ENCODE results near the gene PPM1D.
"Not testable (repeated sequence)": the region's sequence is repeated elsewhere in the genome, so short reads cannot be mapped to it uniquely, and the experiment has no call there.

PPM1D gene

DNA sequence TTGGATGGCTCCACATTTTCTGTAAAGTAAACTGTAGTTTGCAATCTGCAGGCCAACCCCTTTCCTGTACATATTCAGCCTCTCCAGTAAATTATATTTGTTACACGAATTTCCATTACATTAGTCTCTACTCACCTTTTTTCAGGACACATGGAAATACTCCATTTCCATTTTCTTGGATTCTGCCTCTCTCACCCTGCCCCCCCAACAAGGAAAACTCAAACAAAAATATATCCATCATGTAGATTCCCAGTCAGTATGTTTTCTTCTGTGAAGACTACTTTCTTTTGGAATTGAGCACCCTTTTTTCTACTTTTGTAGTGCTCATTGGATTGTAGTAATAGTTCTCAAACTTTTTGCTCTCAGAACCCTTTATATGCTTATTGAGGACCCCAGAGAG is 2.9 kb downstream of the PPM1D start:
- peaks cover 14% of the 10 kb centered on the region for H3K4me1 ChIP-seq (ENCODE audit: low read length)
- no peaks in the 10 kb centered on the region for H3K36me3 ChIP-seq (replicated peaks; ENCODE audit: insufficient read depth, low read length)
- peak overlapping the region; percentile 96 for H3K4me3 ChIP-seq (ENCODE audit: low read length)
- no peak overlapping the region for H3K27ac ChIP-seq (ENCODE audit: low read length)
- no peaks in the 10 kb centered on the region for H3K9me2 ChIP-seq (replicated peaks; ENCODE audit: insufficient read depth, low read length)
- H3K9me3 ChIP-seq (replicated peaks; ENCODE audit: insufficient read depth, low read length): no peaks in the 10 kb centered on the region
- peak overlapping the region; percentile 90; the same call in 1 of the 2 replicates for H3K9ac ChIP-seq (ENCODE audit: low read length)
- H3F3A ChIP-seq (ENCODE audit: insufficient read depth, low read length): peaks cover 19% of the 10 kb centered on the region
- no peak overlapping the region for H2AFZ ChIP-seq (ENCODE audit: low read length)
- H3K4me2 ChIP-seq (ENCODE audit: low read depth, low read length): peak overlapping the region; percentile 75
- no peak for DNase-seq
- peaks cover 23% of the 10 kb centered on the region for H4K20me1 ChIP-seq (ENCODE audit: insufficient read depth, low read length)
- peaks cover 78% of the 10 kb centered on the region for H3K79me2 ChIP-seq (ENCODE audit: low read length)
- H3K27me3 ChIP-seq (replicated peaks; ENCODE audit: insufficient read depth, low read length): no peaks in the 10 kb centered on the region
- TF ChIP-seq, protein P1, sequence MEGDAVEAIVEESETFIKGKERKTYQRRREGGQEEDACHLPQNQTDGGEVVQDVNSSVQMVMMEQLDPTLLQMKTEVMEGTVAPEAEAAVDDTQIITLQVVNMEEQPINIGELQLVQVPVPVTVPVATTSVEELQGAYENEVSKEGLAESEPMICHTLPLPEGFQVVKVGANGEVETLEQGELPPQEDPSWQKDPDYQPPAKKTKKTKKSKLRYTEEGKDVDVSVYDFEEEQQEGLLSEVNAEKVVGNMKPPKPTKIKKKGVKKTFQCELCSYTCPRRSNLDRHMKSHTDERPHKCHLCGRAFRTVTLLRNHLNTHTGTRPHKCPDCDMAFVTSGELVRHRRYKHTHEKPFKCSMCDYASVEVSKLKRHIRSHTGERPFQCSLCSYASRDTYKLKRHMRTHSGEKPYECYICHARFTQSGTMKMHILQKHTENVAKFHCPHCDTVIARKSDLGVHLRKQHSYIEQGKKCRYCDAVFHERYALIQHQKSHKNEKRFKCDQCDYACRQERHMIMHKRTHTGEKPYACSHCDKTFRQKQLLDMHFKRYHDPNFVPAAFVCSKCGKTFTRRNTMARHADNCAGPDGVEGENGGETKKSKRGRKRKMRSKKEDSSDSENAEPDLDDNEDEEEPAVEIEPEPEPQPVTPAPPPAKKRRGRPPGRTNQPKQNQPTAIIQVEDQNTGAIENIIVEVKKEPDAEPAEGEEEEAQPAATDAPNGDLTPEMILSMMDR (IDR thresholded peaks at IDR 0.05; ENCODE audit: low read length): no peak
- TF ChIP-seq EZH2 (optimal IDR thresholded peaks at IDR 0.05; ENCODE audit: low read depth, low read length) (no peak), EZH2phosphoT487 (IDR thresholded peaks at IDR 0.05; ENCODE audit: low read length) (no peak)

DNA sequence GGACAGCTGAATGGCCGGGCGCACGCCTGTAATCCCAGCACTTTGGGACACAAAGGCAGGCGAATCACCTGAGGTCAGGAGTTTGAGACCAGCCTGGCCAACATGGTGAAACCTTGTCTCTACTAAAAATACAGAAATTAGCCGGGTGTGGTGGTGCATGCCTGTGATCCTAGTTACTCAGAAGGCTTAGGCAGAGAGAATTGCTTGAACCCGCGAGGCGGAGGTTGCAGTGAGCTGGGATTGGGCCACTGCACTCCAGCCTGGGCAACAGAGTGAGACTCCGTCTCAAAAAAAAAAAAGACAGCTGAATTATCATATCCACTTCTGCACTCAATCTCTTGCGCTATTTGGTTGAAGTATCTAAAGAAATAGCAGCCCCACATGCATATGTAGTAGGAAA is 3.5 kb downstream of the PPM1D start:
- not testable (repeated sequence) for H3K4me3 ChIP-seq (ENCODE audit: low read length); H3K27ac ChIP-seq (ENCODE audit: low read length); H3K9me3 ChIP-seq (replicated peaks; ENCODE audit: insufficient read depth, low read length); H3K4me2 ChIP-seq (ENCODE audit: low read depth, low read length); H3K27me3 ChIP-seq (replicated peaks; ENCODE audit: insufficient read depth, low read length); DNase-seq; H3K9ac ChIP-seq (ENCODE audit: low read length); H3K36me3 ChIP-seq (replicated peaks; ENCODE audit: insufficient read depth, low read length); H2AFZ ChIP-seq (ENCODE audit: low read length); H3K9me2 ChIP-seq (replicated peaks; ENCODE audit: insufficient read depth, low read length)
- Histone ChIP-seq H3K4me1 (ENCODE audit: low read length) (peaks cover 14% of the 10 kb centered on the region), H3F3A (ENCODE audit: insufficient read depth, low read length) (peaks cover 19% of the 10 kb centered on the region), H4K20me1 (ENCODE audit: insufficient read depth, low read length) (peaks cover 23% of the 10 kb centered on the region), H3K79me2 (ENCODE audit: low read length) (peaks cover 84% of the 10 kb centered on the region)

DNA sequence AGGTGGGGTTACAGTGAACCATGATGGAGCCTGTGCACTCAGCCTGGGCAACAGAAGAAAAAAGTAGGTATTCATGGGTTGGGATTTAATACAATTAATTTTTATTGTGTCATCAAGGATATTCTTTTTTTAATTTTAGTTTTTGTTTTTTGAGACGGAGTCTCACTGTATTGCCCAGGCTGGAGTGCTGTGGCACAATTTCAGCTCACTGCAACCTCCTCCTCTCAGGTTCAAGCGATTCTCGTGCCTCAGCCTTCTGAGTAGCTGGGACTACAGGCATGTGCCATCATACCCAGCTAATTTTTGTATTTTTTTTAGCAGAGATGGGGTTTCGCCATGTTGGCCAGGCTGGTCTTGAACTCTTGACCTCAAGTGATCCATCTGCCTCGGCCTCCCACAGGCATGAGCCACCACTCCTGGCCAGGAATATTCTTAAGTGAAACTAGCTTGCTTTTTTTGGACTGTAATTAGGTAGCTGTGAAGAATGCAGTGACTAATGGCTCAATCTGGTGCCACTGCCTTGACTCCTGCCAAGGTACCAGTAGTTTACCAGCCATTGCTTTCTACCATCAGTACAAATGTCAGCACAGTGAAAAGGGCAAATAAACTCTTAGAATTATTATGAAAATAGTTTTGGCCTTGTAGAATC is 4.8 kb downstream of the PPM1D start:
- H3K4me2 ChIP-seq (ENCODE audit: low read depth, low read length): no peak overlapping the region
- no peak for TF ChIP-seq EZH2phosphoT487 (IDR thresholded peaks at IDR 0.05; ENCODE audit: low read length)
- TF ChIP-seq, protein P1 (IDR thresholded peaks at IDR 0.05; ENCODE audit: low read length): no peak
- TF ChIP-seq EZH2 (optimal IDR thresholded peaks at IDR 0.05; ENCODE audit: low read depth, low read length): no peak
- no peak overlapping the region for H2AFZ ChIP-seq (ENCODE audit: low read length)
- H3K27ac ChIP-seq (ENCODE audit: low read length): no peak overlapping the region
- H3K4me1 ChIP-seq (ENCODE audit: low read length): peaks cover 14% of the 10 kb centered on the region
- H3K36me3 ChIP-seq (replicated peaks; ENCODE audit: insufficient read depth, low read length): no peaks in the 10 kb centered on the region
- no peaks in the 10 kb centered on the region for H3K9me3 ChIP-seq (replicated peaks; ENCODE audit: insufficient read depth, low read length)
- no peak overlapping the region for H3K9ac ChIP-seq (ENCODE audit: low read length)
- peaks cover 19% of the 10 kb centered on the region for H3F3A ChIP-seq (ENCODE audit: insufficient read depth, low read length)
- no peaks in the 10 kb centered on the region for H3K27me3 ChIP-seq (replicated peaks; ENCODE audit: insufficient read depth, low read length)
- no peaks in the 10 kb centered on the region for H3K9me2 ChIP-seq (replicated peaks; ENCODE audit: insufficient read depth, low read length)
- no peak overlapping the region for H3K4me3 ChIP-seq (ENCODE audit: low read length)
- DNase-seq: no peak
- H3K79me2 ChIP-seq (ENCODE audit: low read length): peaks cover 97% of the 10 kb centered on the region
- H4K20me1 ChIP-seq (ENCODE audit: insufficient read depth, low read length): peaks cover 26% of the 10 kb centered on the region

DNA sequence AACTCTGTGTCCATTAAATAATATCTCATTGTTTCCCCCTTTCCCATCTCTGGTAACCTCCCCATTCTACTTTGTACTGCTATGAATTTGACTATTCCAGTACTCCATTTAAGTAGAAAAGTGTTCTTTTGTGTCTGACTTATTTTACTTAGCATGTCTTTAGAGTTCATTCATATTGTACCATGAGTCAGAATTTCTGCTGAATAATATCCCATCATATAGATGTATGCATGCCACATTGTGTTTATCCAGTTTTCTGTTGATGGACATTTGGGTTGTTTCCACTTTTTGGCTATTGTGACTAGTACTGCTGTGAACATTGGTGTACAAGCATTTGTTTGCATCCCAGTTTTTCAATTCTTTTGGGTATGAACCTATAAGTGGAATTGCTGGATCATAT is 6.0 kb downstream of the PPM1D start:
- Histone ChIP-seq H3F3A (ENCODE audit: insufficient read depth, low read length) (peaks cover 12% of the 10 kb centered on the region), H4K20me1 (ENCODE audit: insufficient read depth, low read length) (peaks cover 36% of the 10 kb centered on the region), H3K27ac (ENCODE audit: low read length) (no peak overlapping the region), H3K36me3 (replicated peaks; ENCODE audit: insufficient read depth, low read length) (no peaks in the 10 kb centered on the region), H3K4me3 (ENCODE audit: low read length) (no peak overlapping the region), H3K9ac (ENCODE audit: low read length) (no peak overlapping the region), H3K9me2 (replicated peaks; ENCODE audit: insufficient read depth, low read length) (no peaks in the 10 kb centered on the region), H3K4me2 (ENCODE audit: low read depth, low read length) (no peak overlapping the region), H2AFZ (ENCODE audit: low read length) (no peak overlapping the region), H3K27me3 (replicated peaks; ENCODE audit: insufficient read depth, low read length) (no peaks in the 10 kb centered on the region), H3K4me1 (ENCODE audit: low read length) (peaks cover 14% of the 10 kb centered on the region), H3K9me3 (replicated peaks; ENCODE audit: insufficient read depth, low read length) (no peaks in the 10 kb centered on the region), H3K79me2 (ENCODE audit: low read length) (peaks cover 100% of the 10 kb centered on the region)
- TF ChIP-seq, protein P1 (IDR thresholded peaks at IDR 0.05; ENCODE audit: low read length): no peak
- TF ChIP-seq EZH2 (optimal IDR thresholded peaks at IDR 0.05; ENCODE audit: low read depth, low read length): no peak
- TF ChIP-seq EZH2phosphoT487 (IDR thresholded peaks at IDR 0.05; ENCODE audit: low read length): no peak
- DNase-seq: no peak

Measured in MM.1S (cell line).